Stimulated activated CD8-positive, alpha-beta memory T cell treated with anti-CD3 and anti-CD28 coated beads, Interleukin-12 subunit alpha, Interleukin-12 subunit beta, amount 100 ng/mL, for 24 hours (primary cell): Measurements from ENCODE around the gene EHBP1.

ENCODE experiments used
- DNase-seq: peaks from one replicate; pipeline ENCODE4 v3.0.0-alpha.2; 2020; ENCODE audit errors: extremely low read depth

EHBP1 gene

GRCh38 chr2:63051795-63052333 lies 346.4 kb downstream of the EHBP1 start:
- no peak for DNase-seq

GRCh38 chr2:63052411-63053080 lies 347.0 kb downstream of the EHBP1 start:
- DNase-seq: no peak

- no peak for DNase-seq
Measured at GRCh38 chr2:63053081-63053888, 347.8 kb downstream of the EHBP1 start.

GRCh38 chr2:63053889-63054602 lies 348.5 kb downstream of the EHBP1 start:
- no peak for DNase-seq

GRCh38 chr2:63054841-63055225 lies 349.3 kb downstream of the EHBP1 start:
- DNase-seq: no peak

- no peak for DNase-seq
Measured at GRCh38 chr2:63055226-63056106, 350.0 kb downstream of the EHBP1 start.

- no peak for DNase-seq
Measured at GRCh38 chr2:63056107-63057050, 350.9 kb downstream of the EHBP1 start.

GRCh38 chr2:63057249-63058143 lies 352.0 kb downstream of the EHBP1 start:
- no peak for DNase-seq

- no peak for DNase-seq
Measured at GRCh38 chr2:63058144-63058920, 352.8 kb downstream of the EHBP1 start.

GRCh38 chr2:63058921-63059792 lies 353.6 kb downstream of the EHBP1 start:
- DNase-seq: no peak

GRCh38 chr2:63059793-63060471 lies 354.4 kb downstream of the EHBP1 start:
- no peak for DNase-seq

GRCh38 chr2:63060472-63060991 lies 355.0 kb downstream of the EHBP1 start:
- no peak for DNase-seq

GRCh38 chr2:63064197-63064596 lies 358.7 kb downstream of the EHBP1 start:
- no peak for DNase-seq

GRCh38 chr2:63064661-63065060 lies 359.1 kb downstream of the EHBP1 start:
- DNase-seq: no peak

- no peak for DNase-seq
Measured at GRCh38 chr2:63066265-63066664, 360.8 kb downstream of the EHBP1 start.

- no peak for DNase-seq
Measured at GRCh38 chr2:63066838-63067237, 361.3 kb downstream of the EHBP1 start.

GRCh38 chr2:63071664-63072063 lies 366.2 kb downstream of the EHBP1 start:
- DNase-seq: no peak
